ENCODE data around the gene C13orf46.
"Not testable (repeated sequence)": the region's sequence is repeated elsewhere in the genome, so short reads cannot be mapped to it uniquely, and the experiment has no call there.

C13orf46 gene

GRCh38 chr13:113991676-113992179 is 17.9 kb upstream of the C13orf46 start:
- DNase-seq, result no peak

- no peak for DNase-seq
These were observed 17.4 kb upstream of the C13orf46 start for GRCh38 chr13:113991191-113991669.

GRCh38 chr13:113990321-113990837 is 16.5 kb upstream of the C13orf46 start:
- no peak for DNase-seq

GRCh38 chr13:113989585-113990300 is 15.9 kb upstream of the C13orf46 start:
- no peak for DNase-seq

- DNase-seq, result not testable (repeated sequence)
These were observed 15.0 kb upstream of the C13orf46 start for GRCh38 chr13:113988859-113989258.

- no peak for DNase-seq
These were observed 8.4 kb upstream of the C13orf46 start for GRCh38 chr13:113982296-113982661.

GRCh38 chr13:113981611-113982295 is 7.9 kb upstream of the C13orf46 start:
- no peak for DNase-seq

- DNase-seq, result no peak
These were observed 7.3 kb upstream of the C13orf46 start for GRCh38 chr13:113981194-113981605.

- no peak for DNase-seq
These were observed 6.7 kb upstream of the C13orf46 start for GRCh38 chr13:113980489-113981064.

- no peak for DNase-seq
These were observed 6.1 kb upstream of the C13orf46 start for GRCh38 chr13:113979791-113980471.

GRCh38 chr13:113978741-113979481 is 5.0 kb upstream of the C13orf46 start:
- no peak for DNase-seq

GRCh38 chr13:113977976-113978375 is 4.1 kb upstream of the C13orf46 start:
- DNase-seq, result no peak

- peak; percentile 46 for DNase-seq
These were observed 3.1 kb upstream of the C13orf46 start for GRCh38 chr13:113976711-113977684.

- no peak for DNase-seq
These were observed 1.5 kb upstream of the C13orf46 start for GRCh38 chr13:113975416-113975815.

- no peak for DNase-seq
These were observed 717 bp upstream of the C13orf46 start for GRCh38 chr13:113974304-113975281.

- no peak for DNase-seq
These were observed 1.2 kb downstream of the C13orf46 start for GRCh38 chr13:113972451-113973217.

- DNase-seq, result no peak
These were observed 2.2 kb downstream of the C13orf46 start for GRCh38 chr13:113971471-113972231.
